IMR-90 (cell line): ENCODE results near the gene RHOT1. TPM values are rescaled to one million over a fixed set of nuclear protein-coding genes. Genes with fewer than 3 reads are reported as not detected.

Source experiments
- ATAC-seq: fragments of 200-7000 bp; cut with Tn5 transposase; 2 replicates; pipeline ENCODE4 v1.9.1; 2020; ENCODE audit warnings: low read depth, mild to moderate bottlenecking, moderate library complexity
- BruUV-seq: library from RNA; stranded (reverse); fragments of 400-500 nt; replicated peaks from 2 replicates; lab custom pipeline; 2021; lab: Mats Ljungman, UMichigan
- CTCF ChIA-PET: fragments of 300-600 bp; formaldehyde crosslinking; extraction: SDS; loops from one replicate; lab custom pipeline; 2021; ENCODE audit warnings: antibody characterized with exemption; lab: Yijun Ruan, JAX
- POLR2A ChIA-PET: fragments of 300-600 bp; sonication (Branson Sonifier 250); formaldehyde crosslinking; loops from one replicate; lab custom pipeline; 2022; ENCODE audit warnings: antibody characterized with exemption; ENCODE audit not compliant: unreplicated experiment; lab: Charles Lee
- DNase-seq: peaks from one replicate; pipeline ENCODE4 v3.0.0; 2013
- H2AFZ ChIP-seq: replicated peaks from 2 replicates; pipeline ENCODE3; 2013; ENCODE audit warnings: low read length, mild to moderate bottlenecking; ENCODE audit not compliant: poor library complexity
- H2AK5ac ChIP-seq: 2 replicates; pipeline ENCODE4 v1.6.1; 2013; ENCODE audit warnings: low read depth, low read length, inconsistent platforms
- H2AK9ac ChIP-seq: replicated peaks from 2 replicates; pipeline ENCODE3; 2013; ENCODE audit warnings: mild to moderate bottlenecking, low read depth, low read length, moderate library complexity; ENCODE audit not compliant: poor library complexity
- H2BK120ac ChIP-seq: 2 replicates; pipeline ENCODE4 v1.6.1; 2013; ENCODE audit warnings: low read depth, low read length, inconsistent platforms
- H2BK15ac ChIP-seq: 3 replicates; pipeline ENCODE4 v1.6.1; 2013; ENCODE audit warnings: low read depth, low read length, inconsistent platforms
- H2BK20ac ChIP-seq: 2 replicates; pipeline ENCODE4 v1.6.1; 2013; ENCODE audit warnings: low read depth, mild to moderate bottlenecking, inconsistent platforms, low read length, moderate library complexity
- H2BK5ac ChIP-seq: 2 replicates; pipeline ENCODE4 v1.6.1; 2013; ENCODE audit warnings: mild to moderate bottlenecking, low read depth, low read length, inconsistent platforms; ENCODE audit not compliant: poor library complexity, severe bottlenecking
- H3K14ac ChIP-seq: replicated peaks from 2 replicates; pipeline ENCODE4 v1.6.1; 2013; ENCODE audit warnings: low read depth, low read length, inconsistent platforms
- H3K18ac ChIP-seq: 2 replicates; pipeline ENCODE4 v1.6.1; 2013; ENCODE audit warnings: low read depth, low read length, control low read depth
- H3K23ac ChIP-seq: 2 replicates; pipeline ENCODE4 v1.6.1; 2013; ENCODE audit warnings: low read depth, low read length, inconsistent platforms
- H3K27ac ChIP-seq: 2 replicates; pipeline ENCODE4 v1.5.1; 2013; ENCODE audit warnings: mild to moderate bottlenecking, control low read depth, low read length; ENCODE audit not compliant: insufficient read depth
- H3K27me3 ChIP-seq: 2 replicates; pipeline ENCODE4 v1.6.1; 2013; ENCODE audit warnings: low read length; ENCODE audit not compliant: control insufficient read depth, insufficient read depth
- H3K36me3 ChIP-seq: 2 replicates; pipeline ENCODE4 v1.6.1; 2013; ENCODE audit warnings: low read length, mixed read lengths; ENCODE audit not compliant: control insufficient read depth, insufficient read depth
- H3K4ac ChIP-seq: 2 replicates; pipeline ENCODE4 v1.6.1; 2013; ENCODE audit warnings: low read depth, low read length, inconsistent platforms
- H3K4me1 ChIP-seq: 2 replicates; pipeline ENCODE4 v1.6.1; 2013; ENCODE audit warnings: low read length, mixed read lengths; ENCODE audit not compliant: control insufficient read depth, insufficient read depth
- H3K4me2 ChIP-seq: 2 replicates; pipeline ENCODE4 v1.6.1; 2013; ENCODE audit warnings: low read depth, mild to moderate bottlenecking, control low read depth, low read length, moderate library complexity
- H3K4me3 ChIP-seq: 2 replicates; pipeline ENCODE4 v1.5.1; 2013; ENCODE audit warnings: low read depth, mild to moderate bottlenecking, control low read depth, low read length, moderate library complexity; ENCODE audit not compliant: insufficient read depth
- H3K56ac ChIP-seq: 2 replicates; pipeline ENCODE4 v1.6.1; 2013; ENCODE audit warnings: low read length, inconsistent platforms; ENCODE audit not compliant: insufficient read depth; ENCODE audit errors: extremely low read depth
- H3K79me1 ChIP-seq, 2 experiments: 2 replicates each; pipeline ENCODE4 v1.6.1; 2013; ENCODE audit warnings: low read length in 2 of 2, inconsistent platforms in 1 of 2, low read depth in 1 of 2
- H3K9ac ChIP-seq: 2 replicates; pipeline ENCODE4 v1.6.1; 2013; ENCODE audit warnings: low read depth, low read length, control low read depth
- H3K9me1 ChIP-seq: 2 replicates; pipeline ENCODE4 v1.6.1; 2013; ENCODE audit warnings: low read length, inconsistent platforms; ENCODE audit not compliant: insufficient read depth
- H3K9me3 ChIP-seq: 2 replicates; pipeline ENCODE4 v1.6.1; 2013; ENCODE audit warnings: low read length; ENCODE audit not compliant: control insufficient read depth, insufficient read depth
- H4K20me1 ChIP-seq: 2 replicates; pipeline ENCODE4 v1.6.1; 2013; ENCODE audit warnings: low read length, inconsistent platforms; ENCODE audit not compliant: insufficient read depth
- H4K5ac ChIP-seq: 2 replicates; pipeline ENCODE4 v1.6.1; 2013; ENCODE audit warnings: mild to moderate bottlenecking, low read depth, low read length, control low read depth
- H4K8ac ChIP-seq, 2 experiments: 2 replicates each; pipeline ENCODE4 v1.6.1; 2013; ENCODE audit warnings: low read depth in 2 of 2, low read length in 2 of 2, control low read depth in 1 of 2, inconsistent platforms in 1 of 2
- H4K91ac ChIP-seq: 2 replicates; pipeline ENCODE4 v1.6.1; 2013; ENCODE audit warnings: low read depth, low read length, inconsistent platforms; ENCODE audit not compliant: insufficient read depth
- CEBPB ChIP-seq: IDR thresholded peaks from 2 replicates; pipeline ENCODE4 v1.6.1; 2012; ENCODE audit warnings: low read depth, low read length, improper control_type of control experiment
- CHD1 ChIP-seq: IDR thresholded peaks from 2 replicates; pipeline ENCODE4 v1.6.1; 2012; ENCODE audit warnings: low read depth, low read length, improper control_type of control experiment
- MAZ ChIP-seq: IDR thresholded peaks from 2 replicates; pipeline ENCODE4 v1.6.1; 2012; ENCODE audit warnings: low read depth, mild to moderate bottlenecking, low read length, improper control_type of control experiment, moderate library complexity, borderline replicate concordance
- POLR2A ChIP-seq: IDR thresholded peaks from 2 replicates; pipeline ENCODE4 v1.6.1; 2012; ENCODE audit warnings: mild to moderate bottlenecking, low read depth, low read length
- RAD21 ChIP-seq: IDR thresholded peaks from 2 replicates; pipeline ENCODE4 v1.6.1; 2012; ENCODE audit warnings: low read length, improper control_type of control experiment
- WGBS, 2 experiments: methylation state at CpG; one replicate each; pipeline versions ENCODE4 v1.1.5 to v1.1.7; 2013; ENCODE audit warnings: missing lambda C conversion rate in 2 of 2; ENCODE audit not compliant: insufficient read length in 1 of 2; ENCODE audit errors: extremely low coverage in 2 of 2; 5-methylcytosine and 5-hydroxymethylcytosine counted together
- dilution Hi-C: fragments of 300-500 bp; cut with HindIII; formaldehyde crosslinking; loops from one replicate; pipeline ENCODE4 v1.14.3; 2018; ENCODE audit warnings: low sequenced_read_pairs; ENCODE audit not compliant: unreplicated experiment
- in situ Hi-C: fragments of 300-500 bp; cut with MboI; formaldehyde crosslinking; loops from 3 replicates; pipeline ENCODE4 v1.14.3; 2019; ENCODE audit warnings: low sequenced_read_pairs, inconsistent platforms, mixed read lengths
- intact Hi-C: fragments of 100-400 bp; cut with micrococcal nuclease; formaldehyde crosslinking; loops from 2 replicates; pipeline ENCODE4 v1.10.0; 2022
- polyA plus RNA-seq, 3 experiments: library from polyadenylated mRNA; depleted of rRNA; stranded (reverse); fragments of >200 nt; gene quantifications; 2 replicates each; pipeline ENCODE4 v1.2.3, GENCODE V29; 2012; ENCODE audit warnings: low replicate concordance in 1 of 3
- total RNA-seq: library from RNA; depleted of rRNA; stranded (reverse); fragments of >200 nt; gene quantifications from 2 replicates; pipeline ENCODE4 v1.2.3, GENCODE V29; 2012
- TF ChIP-seq, protein P1 (sequence below): conservative IDR thresholded peaks from 2 replicates; pipeline ENCODE4 v1.5.1; 2012; ENCODE audit warnings: mild to moderate bottlenecking, low read depth, low read length, improper control_type of control experiment

RHOT1 gene
- total and polyA plus RNA-seq, 2 of the 4 experiments (the other 2 are of a cell fraction) = 27.4 to 27.6 TPM

- Histone ChIP-seq H2AK9ac (no peak overlapping the region), H2BK20ac (no peak overlapping the region), H2AFZ (no peak overlapping the region), H3K9me3 (no peaks in the 10 kb centered on the region), H4K20me1 (peaks cover 24% of the 10 kb centered on the region; the same call in 1 of the 2 replicates), H3K9ac (no peak overlapping the region), H2BK15ac (no peak overlapping the region), H2BK120ac (no peak overlapping the region), H3K79me1 (peaks cover 20 to 71% of the 10 kb centered on the region in 2 experiments; a peak in 3 of 4 replicates), H4K91ac (no peak overlapping the region), H3K23ac (no peak overlapping the region), H3K4ac (no peak overlapping the region), H3K56ac (no peak overlapping the region), H3K4me1 (peaks cover 6% of the 10 kb centered on the region), H3K4me3 (no peak overlapping the region), H2AK5ac (no peak overlapping the region), H3K14ac (no peak overlapping the region), H3K36me3 (peaks cover 14% of the 10 kb centered on the region), H3K9me1 (peaks cover 16% of the 10 kb centered on the region), H3K27me3 (no peaks in the 10 kb centered on the region), H4K5ac (no peak overlapping the region), H2BK5ac (no peak overlapping the region), H3K4me2 (no peak overlapping the region), H4K8ac (no peak overlapping the region), H3K18ac (no peak overlapping the region), H3K27ac (no peak overlapping the region)
- no peak for ATAC-seq
- BruUV-seq = no TSS peak
- no CpG with 5 or more reads among the region's 1 CpG for WGBS, 2 experiments
- in situ Hi-C loops (no loop called here), dilution Hi-C loops (no loop called here), intact Hi-C loops (no loop called here)
- ChIA-PET CTCF (no interaction called here), POLR2A (no interaction called here)
- no peak for DNase-seq
- no peak for TF ChIP-seq POLR2A
- TF ChIP-seq CHD1 = no peak
- TF ChIP-seq MAZ = no peak
- no peak for TF ChIP-seq CEBPB
- TF ChIP-seq, protein P1, sequence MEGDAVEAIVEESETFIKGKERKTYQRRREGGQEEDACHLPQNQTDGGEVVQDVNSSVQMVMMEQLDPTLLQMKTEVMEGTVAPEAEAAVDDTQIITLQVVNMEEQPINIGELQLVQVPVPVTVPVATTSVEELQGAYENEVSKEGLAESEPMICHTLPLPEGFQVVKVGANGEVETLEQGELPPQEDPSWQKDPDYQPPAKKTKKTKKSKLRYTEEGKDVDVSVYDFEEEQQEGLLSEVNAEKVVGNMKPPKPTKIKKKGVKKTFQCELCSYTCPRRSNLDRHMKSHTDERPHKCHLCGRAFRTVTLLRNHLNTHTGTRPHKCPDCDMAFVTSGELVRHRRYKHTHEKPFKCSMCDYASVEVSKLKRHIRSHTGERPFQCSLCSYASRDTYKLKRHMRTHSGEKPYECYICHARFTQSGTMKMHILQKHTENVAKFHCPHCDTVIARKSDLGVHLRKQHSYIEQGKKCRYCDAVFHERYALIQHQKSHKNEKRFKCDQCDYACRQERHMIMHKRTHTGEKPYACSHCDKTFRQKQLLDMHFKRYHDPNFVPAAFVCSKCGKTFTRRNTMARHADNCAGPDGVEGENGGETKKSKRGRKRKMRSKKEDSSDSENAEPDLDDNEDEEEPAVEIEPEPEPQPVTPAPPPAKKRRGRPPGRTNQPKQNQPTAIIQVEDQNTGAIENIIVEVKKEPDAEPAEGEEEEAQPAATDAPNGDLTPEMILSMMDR = no peak
- TF ChIP-seq RAD21 = no peak
These were observed 14.4 kb downstream of the RHOT1 start for GRCh38 chr17:32156656-32157055.
